Sigmoid colon (tissue), 7 donors: ENCODE data around the gene IRF4. TPM values are rescaled to one million over a fixed set of nuclear protein-coding genes. Genes with fewer than 3 reads are reported as not detected.
"Not testable (repeated sequence)": the region's sequence is repeated elsewhere in the genome, so short reads cannot be mapped to it uniquely, and the experiment has no call there.

ENCODE experiments used
- DNase-seq: peaks from one replicate; pipeline ENCODE4 v3.0.0-alpha.2; 2019
- H3K27ac ChIP-seq, 4 donors: fragments of 200-600 bp; sonication (generic); one replicate each; pipeline ENCODE4 v1.5.1; 2016 to 2019; ENCODE audit warnings: mild to moderate bottlenecking in 1 of 4
- H3K27me3 ChIP-seq, 3 donors: fragments of 200-600 bp; sonication (generic); one replicate each; pipeline ENCODE4 v1.5.1; 2019; ENCODE audit warnings: mild to moderate bottlenecking in 1 of 3
- H3K36me3 ChIP-seq, 4 donors: fragments of 200-600 bp; sonication (generic); one replicate each; pipeline ENCODE4 v1.5.1; 2016 to 2019
- H3K4me1 ChIP-seq, 4 donors: fragments of 200-600 bp; sonication (generic); one replicate each; pipeline ENCODE4 v1.5.1; 2017 to 2019
- H3K4me3 ChIP-seq, 4 donors: fragments of 200-600 bp; sonication (generic); one replicate each; pipeline ENCODE4 v1.5.1; 2017 to 2019; ENCODE audit warnings: mild to moderate bottlenecking in 2 of 4, moderate library complexity in 1 of 4
- H3K9me3 ChIP-seq, 4 donors: fragments of 200-600 bp in 3 of 4; sonication (generic) in 3 of 4; one replicate each; pipeline versions ENCODE4 v1.5.1 to v1.6.1; 2013 to 2019
- CTCF ChIP-seq, 4 experiments: fragments of 450-650 bp in 3 of 4; fragments of 200-600 bp in 1 of 4; IDR thresholded peaks; one replicate each; pipeline ENCODE4 v1.5.1; 2016 to 2019; ENCODE audit warnings: antibody characterized with exemption in 4 of 4, mild to moderate bottlenecking in 3 of 4, moderate library complexity in 2 of 4
- EP300 ChIP-seq, 4 donors: sonication (generic); formaldehyde crosslinking; IDR thresholded peaks; one replicate each; pipeline ENCODE4 v1.6.1; 2017; ENCODE audit warnings: antibody characterized with exemption in 4 of 4
- POLR2A ChIP-seq, 2 donors: fragments of 450-650 bp; IDR thresholded peaks; one replicate each; pipeline ENCODE4 v1.6.1; 2016; ENCODE audit warnings: antibody characterized with exemption in 2 of 2, mild to moderate bottlenecking in 2 of 2, moderate library complexity in 2 of 2
- POLR2AphosphoS5 ChIP-seq, 4 donors: sonication (generic); formaldehyde crosslinking; IDR thresholded peaks; one replicate each; pipeline ENCODE4 v1.6.1; 2017; ENCODE audit warnings: antibody characterized with exemption in 4 of 4
- WGBS, 2 donors: extraction: QIAGEN DNeasy Blood & Tissue Kit; methylation state at CpG; one replicate each; pipeline ENCODE4 v1.1.7; 2013; 5-methylcytosine and 5-hydroxymethylcytosine counted together
- intact Hi-C: fragments of 100-400 bp; cut with DNase I; formaldehyde crosslinking; loops from one replicate; pipeline ENCODE4 v1.15.1; 2023
- polyA plus RNA-seq, 3 donors: library from polyadenylated mRNA; stranded (reverse); fragments of 200-250 nt; gene quantifications; one replicate each; pipeline ENCODE4 v1.2.3, GENCODE V29; 2013
- total RNA-seq, 4 donors: library from RNA; depleted of rRNA; stranded (reverse); fragments of >200 nt; gene quantifications; one replicate each; pipeline ENCODE4 v1.1.0, GENCODE V29; 2016
- donor health status: healthy with polysubstance abuse.
- donor health status: Bipolar disorder and iron deficiency.
- donor health status: healthy.

The IRF4 gene
- total and polyA plus RNA-seq, 7 donors, result 0.28 to 9.3 (median 0.46) TPM

- no peaks in the 10 kb centered on the region for H3K36me3 ChIP-seq
- WGBS, 2 donors, result 70 to 84% methylated on average over 8 of the region's 8 CpGs
- intact Hi-C loops, result no loop called here
- no peak for TF ChIP-seq POLR2A (IDR thresholded peaks at IDR 0.05)
- TF ChIP-seq CTCF (IDR thresholded peaks at IDR 0.05), result no peak
- TF ChIP-seq POLR2AphosphoS5 (IDR thresholded peaks at IDR 0.05), result no peak
- no peak for TF ChIP-seq EP300 (IDR thresholded peaks at IDR 0.05)
- peaks cover 0 to 8% (median 0%) of the 10 kb centered on the region in 4 donors for H3K4me1 ChIP-seq
- no peaks in the 10 kb centered on the region for H3K9me3 ChIP-seq
- no peak for DNase-seq
- H3K27me3 ChIP-seq, result peaks cover 12 to 79% (median 52%) of the 10 kb centered on the region in 3 donors
- no peak overlapping the region for H3K27ac ChIP-seq
- no peak overlapping the region for H3K4me3 ChIP-seq
Measured at GRCh38 chr6:373031-373430, 18.5 kb upstream of the IRF4 start.

- DNase-seq, result no peak
- H3K27me3 ChIP-seq, result peaks cover 12 to 79% (median 45%) of the 10 kb centered on the region in 3 donors
Measured at GRCh38 chr6:373773-374724, 17.5 kb upstream of the IRF4 start.

DNA sequence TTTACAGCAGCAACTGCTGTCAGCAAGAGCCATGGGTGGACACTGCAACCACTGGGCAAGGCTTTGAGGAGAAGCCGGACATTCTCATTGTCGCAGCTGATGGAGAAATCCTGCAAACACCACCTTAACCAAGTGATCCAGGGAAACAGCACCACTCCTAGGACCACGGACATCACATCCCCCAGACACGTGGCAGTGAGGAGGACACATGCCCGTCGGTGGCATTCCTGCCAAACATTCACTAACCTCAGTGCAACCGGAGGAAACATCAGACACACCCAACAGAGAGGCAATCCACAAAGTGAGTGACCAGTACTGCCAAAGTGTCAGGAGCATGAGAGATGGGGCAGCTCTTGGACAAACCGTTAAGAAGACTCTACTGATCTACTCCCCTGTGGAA is 16.6 kb upstream of the IRF4 start:
- Histone ChIP-seq H3K27me3 (peaks cover 10 to 79% (median 44%) of the 10 kb centered on the region in 3 donors), H3K9me3 (no peaks in the 10 kb centered on the region), H3K4me3 (no peak overlapping the region), H3K36me3 (no peaks in the 10 kb centered on the region), H3K27ac (no peak overlapping the region), H3K4me1 (peaks cover 0 to 8% (median 0%) of the 10 kb centered on the region in 4 donors)
- TF ChIP-seq POLR2AphosphoS5 (IDR thresholded peaks at IDR 0.05), result no peak
- no peak for TF ChIP-seq POLR2A (IDR thresholded peaks at IDR 0.05)
- DNase-seq, result no peak
- 83 to 87% methylated on average over 8 of the region's 8 CpGs for WGBS, 2 donors
- intact Hi-C loops, result no loop called here

More at GRCh38 chr6:373773-374724, 17.5 kb upstream of the IRF4 start:
- Histone ChIP-seq H3K4me3 (no peak overlapping the region), H3K36me3 (no peaks in the 10 kb centered on the region), H3K27ac (no peak overlapping the region), H3K9me3 (no peaks in the 10 kb centered on the region), H3K4me1 (peaks cover 0 to 8% (median 0%) of the 10 kb centered on the region in 4 donors)
- TF ChIP-seq CTCF (IDR thresholded peaks at IDR 0.05) (peak in 1 of 4 experiments; percentile 13), POLR2A (IDR thresholded peaks at IDR 0.05) (no peak), EP300 (IDR thresholded peaks at IDR 0.05) (no peak), POLR2AphosphoS5 (IDR thresholded peaks at IDR 0.05) (no peak)
- intact Hi-C loops, result no loop called here
- WGBS, 2 donors, result 76 to 80% methylated on average over 26 of the region's 26 CpGs

DNA sequence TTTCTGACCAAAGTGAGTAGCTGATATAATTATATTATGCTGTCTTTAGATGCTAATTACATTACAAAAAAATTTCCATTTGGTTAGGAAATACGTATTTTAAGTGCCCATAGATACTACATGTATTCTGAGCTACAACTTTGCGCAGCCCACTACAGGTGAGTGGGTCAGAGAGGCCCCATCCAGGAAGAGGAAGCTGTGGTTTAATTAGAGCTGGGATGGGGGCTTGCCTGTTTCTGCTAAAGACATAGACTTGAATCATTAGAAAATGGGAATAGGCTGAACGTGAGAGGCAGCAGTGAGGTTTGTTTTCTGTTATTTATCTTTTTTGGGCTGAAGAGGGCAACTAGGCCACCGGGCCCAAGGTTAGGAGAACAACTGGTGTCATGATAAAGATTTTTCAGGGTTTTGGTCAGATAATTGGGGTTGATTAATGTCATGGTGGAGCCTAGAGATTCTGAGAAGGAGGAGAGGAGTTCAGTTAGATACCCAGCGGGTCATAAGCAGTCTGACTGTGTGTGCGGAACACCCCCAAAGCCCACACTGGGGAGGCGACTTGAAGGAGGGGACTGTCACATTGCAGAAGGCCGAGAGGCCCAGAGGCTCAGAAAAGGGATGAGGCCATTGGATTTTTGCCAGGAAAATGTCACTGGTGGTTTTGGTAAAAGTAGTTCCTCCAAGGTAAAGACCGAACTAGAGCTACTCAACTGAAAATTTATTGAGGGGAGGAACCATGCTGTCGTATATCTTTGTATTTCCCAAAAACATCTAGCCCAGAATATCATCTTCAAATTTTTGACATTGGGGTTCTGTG is 14.5 kb upstream of the IRF4 start:
- H3K36me3 ChIP-seq, result no peaks in the 10 kb centered on the region
- H3K4me1 ChIP-seq, result peaks cover 0 to 8% (median 0%) of the 10 kb centered on the region in 4 donors
- 71 to 80% methylated on average over 10 of the region's 10 CpGs for WGBS, 2 donors
- peaks cover 5 to 75% (median 43%) of the 10 kb centered on the region in 3 donors for H3K27me3 ChIP-seq
- DNase-seq, result no peak
- H3K4me3 ChIP-seq, result no peak overlapping the region
- H3K9me3 ChIP-seq, result no peaks in the 10 kb centered on the region
- no peak overlapping the region for H3K27ac ChIP-seq
- TF ChIP-seq POLR2A (IDR thresholded peaks at IDR 0.05), result no peak
- no peak for TF ChIP-seq CTCF (IDR thresholded peaks at IDR 0.05)
- TF ChIP-seq EP300 (IDR thresholded peaks at IDR 0.05), result no peak
- intact Hi-C loops, result no loop called here

- peaks cover 2 to 69% (median 38%) of the 10 kb centered on the region in 3 donors for H3K27me3 ChIP-seq
- 89 to 91% methylated on average over 13 of the region's 13 CpGs for WGBS, 2 donors
Measured at GRCh38 chr6:377641-378020, 13.9 kb upstream of the IRF4 start.

More at GRCh38 chr6:377641-378020, 13.9 kb upstream of the IRF4 start:
- H3K4me3 ChIP-seq, DNase-seq, intact Hi-C loops, H3K27ac ChIP-seq, H3K36me3 ChIP-seq, H3K9me3 ChIP-seq, H3K4me1 ChIP-seq: not testable (repeated sequence)
